ENCODE results near the gene H1-8. TPM values are rescaled to one million over a fixed set of nuclear protein-coding genes. Genes with fewer than 3 reads are reported as not detected.

H1-8 gene
- total RNA-seq, 4 donors from 2014 or later = not detected

DNA sequence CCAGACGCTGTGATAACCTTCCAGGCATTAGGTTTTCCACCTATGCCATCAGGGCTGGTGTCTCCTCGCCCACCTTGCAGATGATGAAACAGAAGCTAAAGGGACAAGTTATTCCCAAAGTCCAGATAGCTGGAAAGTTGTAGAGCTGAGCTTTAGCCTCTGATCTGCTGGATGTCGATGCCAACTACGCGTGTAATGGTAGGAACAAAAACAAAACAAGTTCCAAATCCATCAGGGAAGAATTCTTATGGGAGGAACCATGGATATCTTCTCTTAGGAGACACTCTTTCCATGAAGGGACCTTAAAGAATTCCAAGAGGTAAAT is 42.7 kb upstream of the H1-8 start:
- no peak for DNase-seq (ENCODE audit: low spot score in 2 of 2)
- H3K27me3 ChIP-seq = no peaks in the 10 kb centered on the region
- H3K27ac ChIP-seq = no peak overlapping the region
- WGBS, 2 donors = 91 to 92% methylated on average over 5 of the region's 5 CpGs
- H3K36me3 ChIP-seq = peaks cover 0 to 65% (median 3%) of the 10 kb centered on the region in 3 donors
- TF ChIP-seq POLR2A (IDR thresholded peaks at IDR 0.05) = no peak
- TF ChIP-seq, protein P1, sequence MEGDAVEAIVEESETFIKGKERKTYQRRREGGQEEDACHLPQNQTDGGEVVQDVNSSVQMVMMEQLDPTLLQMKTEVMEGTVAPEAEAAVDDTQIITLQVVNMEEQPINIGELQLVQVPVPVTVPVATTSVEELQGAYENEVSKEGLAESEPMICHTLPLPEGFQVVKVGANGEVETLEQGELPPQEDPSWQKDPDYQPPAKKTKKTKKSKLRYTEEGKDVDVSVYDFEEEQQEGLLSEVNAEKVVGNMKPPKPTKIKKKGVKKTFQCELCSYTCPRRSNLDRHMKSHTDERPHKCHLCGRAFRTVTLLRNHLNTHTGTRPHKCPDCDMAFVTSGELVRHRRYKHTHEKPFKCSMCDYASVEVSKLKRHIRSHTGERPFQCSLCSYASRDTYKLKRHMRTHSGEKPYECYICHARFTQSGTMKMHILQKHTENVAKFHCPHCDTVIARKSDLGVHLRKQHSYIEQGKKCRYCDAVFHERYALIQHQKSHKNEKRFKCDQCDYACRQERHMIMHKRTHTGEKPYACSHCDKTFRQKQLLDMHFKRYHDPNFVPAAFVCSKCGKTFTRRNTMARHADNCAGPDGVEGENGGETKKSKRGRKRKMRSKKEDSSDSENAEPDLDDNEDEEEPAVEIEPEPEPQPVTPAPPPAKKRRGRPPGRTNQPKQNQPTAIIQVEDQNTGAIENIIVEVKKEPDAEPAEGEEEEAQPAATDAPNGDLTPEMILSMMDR (IDR thresholded peaks at IDR 0.05) = no peak
- no peak for TF ChIP-seq EP300 (IDR thresholded peaks at IDR 0.05)
- peaks cover 0 to 5% (median 2%) of the 10 kb centered on the region in 4 donors for H3K4me1 ChIP-seq
- H3K9me3 ChIP-seq = no peaks in the 10 kb centered on the region
- no peak overlapping the region for H3K4me3 ChIP-seq

DNA sequence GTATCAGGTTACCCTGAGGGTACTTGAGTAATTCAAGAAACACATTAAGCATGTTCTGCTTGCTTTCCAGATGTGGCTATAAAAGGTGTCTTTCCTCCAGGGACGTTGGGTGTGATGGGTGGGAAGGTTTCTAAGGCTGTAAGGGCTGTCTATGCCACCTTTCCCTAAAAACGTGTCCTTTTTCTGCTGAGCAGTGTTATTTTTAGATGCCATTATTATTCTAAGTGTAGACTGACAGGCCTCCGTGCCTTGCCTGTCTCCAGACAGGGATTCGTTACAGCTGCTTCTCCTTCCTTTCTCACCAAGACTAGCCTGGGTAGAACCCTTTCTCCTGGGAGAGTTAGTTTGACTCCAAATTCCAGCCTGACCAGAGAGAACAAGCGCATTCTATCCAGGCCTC is 41.3 kb upstream of the H1-8 start:
- Histone ChIP-seq H3K27me3 (no peaks in the 10 kb centered on the region), H3K27ac (no peak overlapping the region), H3K4me3 (no peak overlapping the region), H3K9me3 (no peaks in the 10 kb centered on the region), H3K36me3 (peaks cover 0 to 79% (median 3%) of the 10 kb centered on the region in 3 donors), H3K4me1 (no peaks in the 10 kb centered on the region)
- 74 to 84% methylated on average over 5 of the region's 5 CpGs for WGBS, 2 donors
- TF ChIP-seq POLR2A (IDR thresholded peaks at IDR 0.05) = no peak
- no peak for TF ChIP-seq EP300 (IDR thresholded peaks at IDR 0.05)
- TF ChIP-seq, protein P1 (IDR thresholded peaks at IDR 0.05) = no peak
- no peak for DNase-seq (ENCODE audit: low spot score in 2 of 2)

DNA sequence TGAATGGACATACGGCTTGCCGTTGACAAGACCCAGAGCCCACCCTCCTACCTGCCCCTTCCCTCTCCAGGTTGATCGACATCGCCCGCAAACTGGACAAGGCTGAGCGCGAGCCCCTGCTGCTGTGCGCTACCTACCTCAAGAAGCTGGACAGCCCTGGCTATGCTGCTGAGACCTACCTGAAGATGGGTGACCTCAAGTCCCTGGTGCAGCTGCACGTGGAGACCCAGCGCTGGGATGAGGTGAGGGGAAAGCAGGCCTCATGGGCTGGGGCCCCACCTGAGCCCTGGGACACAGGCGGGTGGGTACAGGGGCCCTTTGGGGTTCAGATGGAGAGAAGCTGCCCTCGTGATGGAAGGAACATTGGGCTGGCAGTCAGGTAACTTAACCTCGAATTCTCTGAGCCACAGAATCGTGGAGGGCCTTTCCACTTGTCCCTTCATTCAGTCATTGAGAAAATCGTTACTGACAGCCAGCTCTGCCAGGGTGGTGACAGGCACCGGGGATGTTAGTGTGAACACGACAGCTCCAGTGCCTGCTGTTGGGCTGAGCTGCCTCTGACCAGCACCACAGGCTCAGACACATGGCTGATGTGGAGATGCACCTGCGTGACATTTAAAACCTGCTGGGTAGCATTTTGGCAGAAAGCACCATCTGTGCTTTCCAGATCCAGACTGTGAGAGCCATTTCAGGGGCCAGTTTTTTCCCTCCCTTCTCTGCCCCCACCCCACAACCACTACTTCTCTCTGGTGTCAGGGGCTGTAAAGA is 40.1 kb upstream of the H1-8 start:
- Histone ChIP-seq H3K27ac (peak overlapping the region in 2 of 4 donors; percentile 12 to 64), H3K9me3 (no peaks in the 10 kb centered on the region), H3K4me3 (no peak overlapping the region), H3K4me1 (peaks cover 0 to 8% (median 0%) of the 10 kb centered on the region in 4 donors), H3K36me3 (peaks cover 0 to 83% (median 3%) of the 10 kb centered on the region in 3 donors), H3K27me3 (no peaks in the 10 kb centered on the region)
- no peak for TF ChIP-seq EP300 (IDR thresholded peaks at IDR 0.05)
- 89 to 90% methylated on average over 15 to 18 of the region's 18 CpGs for WGBS, 2 donors
- DNase-seq (ENCODE audit: low spot score in 2 of 2) = no peak

DNA sequence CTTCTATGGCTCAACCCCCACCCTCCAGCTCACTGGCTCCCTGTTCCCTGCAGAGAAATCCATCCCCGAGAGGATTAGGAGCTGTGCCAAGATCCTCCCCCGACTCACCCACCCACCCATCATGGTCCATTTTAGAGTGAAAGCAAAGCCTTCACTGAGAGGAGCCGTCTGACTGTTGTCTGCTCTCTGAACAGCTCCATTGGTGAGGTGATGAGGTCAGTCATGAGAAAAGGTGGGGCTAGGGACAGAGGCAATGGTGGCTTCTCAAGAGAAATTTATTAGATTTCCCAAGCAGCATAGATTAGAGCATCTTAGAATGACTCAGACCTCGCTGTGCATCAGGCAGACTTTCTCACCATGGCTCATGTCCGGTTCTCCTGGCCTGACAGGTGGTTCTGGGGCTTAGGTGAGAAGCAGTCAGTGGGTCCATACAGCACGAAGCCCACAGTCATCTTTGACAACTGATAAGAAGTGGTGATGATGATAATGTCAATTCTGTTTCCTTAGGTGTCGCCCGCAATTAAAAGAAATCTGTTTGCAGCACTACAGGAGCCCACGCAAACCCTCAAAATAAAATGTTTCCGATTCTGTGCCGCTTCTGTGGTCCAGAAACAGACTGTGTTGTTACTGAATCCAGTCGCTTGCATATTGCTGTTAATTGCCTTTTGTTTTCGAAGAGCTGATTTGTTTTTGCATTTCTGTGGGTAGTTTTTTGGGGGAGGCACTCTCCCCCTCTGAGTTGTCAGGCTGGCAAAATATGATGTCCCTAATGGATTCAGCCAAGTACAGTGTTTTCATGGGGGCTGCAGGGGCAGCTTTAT is 39.3 kb upstream of the H1-8 start:
- no peak for DNase-seq (ENCODE audit: low spot score in 2 of 2)

DNA sequence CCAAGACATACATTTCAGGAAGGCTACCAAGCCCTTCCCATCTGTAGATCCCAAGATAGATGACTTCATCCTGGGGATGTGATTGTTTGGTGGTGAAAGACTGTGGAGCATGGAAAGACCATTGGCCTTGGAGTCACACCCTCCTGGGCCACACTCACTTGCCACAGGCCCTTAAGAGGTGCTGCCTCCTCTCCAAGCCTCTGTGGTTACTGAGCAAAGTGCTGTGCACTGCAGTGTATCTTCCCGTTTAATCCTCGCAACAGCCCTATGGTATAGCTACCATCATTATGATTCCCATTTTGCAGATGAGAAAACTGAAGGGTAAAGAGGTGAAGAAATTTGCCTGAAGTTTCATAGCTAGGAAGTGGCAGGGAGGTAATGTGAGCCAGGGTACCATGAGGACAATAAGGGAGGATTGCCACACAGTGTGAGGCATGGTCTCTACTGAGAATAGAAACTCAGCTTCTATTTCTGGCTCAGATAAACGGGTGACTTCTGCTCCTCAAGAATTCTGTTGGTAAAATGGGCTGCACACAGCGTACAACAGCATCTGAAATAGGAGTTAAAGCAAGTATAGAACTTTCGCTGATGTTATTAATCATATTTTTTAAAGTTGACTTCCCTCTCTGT is 38.4 kb upstream of the H1-8 start:
- H3K27me3 ChIP-seq = no peaks in the 10 kb centered on the region
- H3K4me3 ChIP-seq = no peak overlapping the region
- H3K36me3 ChIP-seq = peaks cover 0 to 97% (median 3%) of the 10 kb centered on the region in 3 donors
- no peak for DNase-seq (ENCODE audit: low spot score in 2 of 2)
- peaks cover 0 to 8% (median 0%) of the 10 kb centered on the region in 4 donors for H3K4me1 ChIP-seq
- peak overlapping the region in 1 of 4 donors; percentile 21 for H3K27ac ChIP-seq
- 83 to 84% methylated on average over 5 of the region's 5 CpGs for WGBS, 2 donors
- TF ChIP-seq POLR2A (IDR thresholded peaks at IDR 0.05) = no peak
- TF ChIP-seq, protein P1 (IDR thresholded peaks at IDR 0.05) = no peak
- no peak for TF ChIP-seq EP300 (IDR thresholded peaks at IDR 0.05)
- no peaks in the 10 kb centered on the region for H3K9me3 ChIP-seq

More for the DNA sequence above, 39.3 kb upstream of the H1-8 start:
- H3K9me3 ChIP-seq = no peaks in the 10 kb centered on the region
- peak overlapping the region in 2 of 4 donors; percentile 4 to 21 for H3K27ac ChIP-seq
- 78 to 81% methylated on average over 13 of the region's 13 CpGs for WGBS, 2 donors
- TF ChIP-seq, protein P1 (IDR thresholded peaks at IDR 0.05) = no peak
- TF ChIP-seq POLR2A (IDR thresholded peaks at IDR 0.05) (no peak), EP300 (IDR thresholded peaks at IDR 0.05) (no peak)
- peaks cover 0 to 8% (median 0%) of the 10 kb centered on the region in 4 donors for H3K4me1 ChIP-seq
- no peak overlapping the region for H3K4me3 ChIP-seq
- H3K27me3 ChIP-seq = no peaks in the 10 kb centered on the region
- H3K36me3 ChIP-seq = peaks cover 0 to 87% (median 3%) of the 10 kb centered on the region in 3 donors

All from tibial nerve (tissue), 4 donors.